Activated CD8-positive, alpha-beta memory T cell treated with anti-CD3 and anti-CD28 coated beads for 48 hours (primary cell): ENCODE results near the gene LSP1.
"Not testable (repeated sequence)": the region's sequence is repeated elsewhere in the genome, so short reads cannot be mapped to it uniquely, and the experiment has no call there.

Experiments used
- DNase-seq, 3 experiments: peaks; one replicate each; pipeline ENCODE4 v3.0.0-alpha.2; 2020; ENCODE audit warnings: low read depth in 2 of 3, low spot score in 2 of 3

LSP1 gene

GRCh38 chr11:1862588-1863351, 9.9 kb downstream of the LSP1 start:
- no peak for DNase-seq

GRCh38 chr11:1863352-1864216, 10.7 kb downstream of the LSP1 start:
- no peak for DNase-seq

GRCh38 chr11:1864231-1864630, 11.3 kb downstream of the LSP1 start:
- no peak for DNase-seq

- no peak for DNase-seq
Observed at GRCh38 chr11:1864831-1865665, 12.2 kb downstream of the LSP1 start.

- DNase-seq: no peak
Observed at GRCh38 chr11:1866226-1866625, 13.3 kb downstream of the LSP1 start.

GRCh38 chr11:1866776-1867175, 13.9 kb downstream of the LSP1 start:
- no peak for DNase-seq

GRCh38 chr11:1867381-1867780, 14.5 kb downstream of the LSP1 start:
- DNase-seq: no peak

- no peak for DNase-seq
Observed at GRCh38 chr11:1868056-1868635, 15.3 kb downstream of the LSP1 start.

GRCh38 chr11:1868636-1869291, 15.9 kb downstream of the LSP1 start:
- no peak for DNase-seq

- DNase-seq: no peak
Observed at GRCh38 chr11:1869427-1870325, 16.8 kb downstream of the LSP1 start.

GRCh38 chr11:1870326-1870696, 17.4 kb downstream of the LSP1 start:
- DNase-seq: no peak

GRCh38 chr11:1870721-1871466, 18.0 kb downstream of the LSP1 start:
- DNase-seq: no peak

GRCh38 chr11:1871531-1871930, 18.6 kb downstream of the LSP1 start:
- DNase-seq: no peak

GRCh38 chr11:1872267-1872985, 19.5 kb downstream of the LSP1 start:
- DNase-seq: no peak

GRCh38 chr11:1873048-1873812, 20.3 kb downstream of the LSP1 start:
- DNase-seq: no peak

- DNase-seq: not testable (repeated sequence)
Observed at GRCh38 chr11:1873813-1874150, 20.9 kb downstream of the LSP1 start.

- not testable (repeated sequence) for DNase-seq
Observed at GRCh38 chr11:1874441-1875092, 21.7 kb downstream of the LSP1 start.
